Measurements from ENCODE around the gene TAF4.

The TAF4 gene

DNA sequence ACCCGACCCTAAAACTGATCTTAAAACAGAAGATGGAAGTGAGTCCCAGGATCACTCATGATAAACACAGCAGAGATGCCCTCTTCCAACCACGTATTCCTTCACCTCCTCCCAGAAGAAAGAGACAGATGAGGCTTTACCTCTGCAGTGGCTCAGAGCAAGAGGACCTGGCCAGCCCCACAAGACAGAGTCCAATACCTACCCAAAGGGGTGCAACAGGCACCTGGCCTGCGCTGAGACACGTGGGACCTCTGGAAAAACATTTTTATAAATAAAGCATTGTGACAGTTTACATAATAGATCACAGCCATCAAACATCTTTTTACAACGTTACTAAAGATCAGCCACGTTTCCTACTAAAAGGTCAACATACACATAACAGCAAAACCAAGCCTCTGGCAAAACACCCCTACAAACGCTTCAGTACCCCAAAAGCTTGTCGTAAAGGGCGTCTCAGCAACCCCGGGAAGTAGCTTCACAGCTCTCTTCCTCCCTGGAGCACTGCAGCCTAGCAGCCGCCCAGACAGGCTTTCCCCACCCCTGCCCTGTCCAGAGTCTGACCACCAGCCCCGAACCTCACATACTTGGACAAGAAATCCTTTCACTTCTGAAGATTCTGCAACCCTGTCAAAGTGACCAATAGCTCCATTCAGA, 2.9 kb downstream of the TAF4 start:
- Histone ChIP-seq H3K27ac (ENCODE audit: low read depth, low read length) (no peak overlapping the region), H3K4me2 (ENCODE audit: low read depth, low read length, poor library complexity, severe bottlenecking) (no peak overlapping the region), H3K9me3 (ENCODE audit: insufficient read depth, low read length) (no peaks in the 10 kb centered on the region), H4K20me1 (ENCODE audit: low read depth, low read length) (no peaks in the 10 kb centered on the region), H3K4me3 (ENCODE audit: insufficient read depth, low read length, poor library complexity, severe bottlenecking) (no peak overlapping the region), H3F3A (ENCODE audit: insufficient read depth) (no peaks in the 10 kb centered on the region), H3K27me3 (ENCODE audit: low read length) (no peaks in the 10 kb centered on the region), H3K9ac (ENCODE audit: low read length) (no peak overlapping the region), H3K9me2 (replicated peaks; ENCODE audit: insufficient read depth, low read length) (no peaks in the 10 kb centered on the region), H2AFZ (ENCODE audit: low read depth, low read length, severe bottlenecking) (no peak overlapping the region), H3K79me2 (ENCODE audit: insufficient read depth, low read length) (peaks cover 53% of the 10 kb centered on the region), H3K36me3 (ENCODE audit: low read length) (no peaks in the 10 kb centered on the region)
- TF ChIP-seq, protein P1, sequence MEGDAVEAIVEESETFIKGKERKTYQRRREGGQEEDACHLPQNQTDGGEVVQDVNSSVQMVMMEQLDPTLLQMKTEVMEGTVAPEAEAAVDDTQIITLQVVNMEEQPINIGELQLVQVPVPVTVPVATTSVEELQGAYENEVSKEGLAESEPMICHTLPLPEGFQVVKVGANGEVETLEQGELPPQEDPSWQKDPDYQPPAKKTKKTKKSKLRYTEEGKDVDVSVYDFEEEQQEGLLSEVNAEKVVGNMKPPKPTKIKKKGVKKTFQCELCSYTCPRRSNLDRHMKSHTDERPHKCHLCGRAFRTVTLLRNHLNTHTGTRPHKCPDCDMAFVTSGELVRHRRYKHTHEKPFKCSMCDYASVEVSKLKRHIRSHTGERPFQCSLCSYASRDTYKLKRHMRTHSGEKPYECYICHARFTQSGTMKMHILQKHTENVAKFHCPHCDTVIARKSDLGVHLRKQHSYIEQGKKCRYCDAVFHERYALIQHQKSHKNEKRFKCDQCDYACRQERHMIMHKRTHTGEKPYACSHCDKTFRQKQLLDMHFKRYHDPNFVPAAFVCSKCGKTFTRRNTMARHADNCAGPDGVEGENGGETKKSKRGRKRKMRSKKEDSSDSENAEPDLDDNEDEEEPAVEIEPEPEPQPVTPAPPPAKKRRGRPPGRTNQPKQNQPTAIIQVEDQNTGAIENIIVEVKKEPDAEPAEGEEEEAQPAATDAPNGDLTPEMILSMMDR (IDR thresholded peaks at IDR 0.05; ENCODE audit: insufficient read depth, low read length, poor library complexity, severe bottlenecking), result no peak
- TF ChIP-seq EZH2phosphoT487 (conservative IDR thresholded peaks at IDR 0.05; ENCODE audit: low read length), result no peak

DNA sequence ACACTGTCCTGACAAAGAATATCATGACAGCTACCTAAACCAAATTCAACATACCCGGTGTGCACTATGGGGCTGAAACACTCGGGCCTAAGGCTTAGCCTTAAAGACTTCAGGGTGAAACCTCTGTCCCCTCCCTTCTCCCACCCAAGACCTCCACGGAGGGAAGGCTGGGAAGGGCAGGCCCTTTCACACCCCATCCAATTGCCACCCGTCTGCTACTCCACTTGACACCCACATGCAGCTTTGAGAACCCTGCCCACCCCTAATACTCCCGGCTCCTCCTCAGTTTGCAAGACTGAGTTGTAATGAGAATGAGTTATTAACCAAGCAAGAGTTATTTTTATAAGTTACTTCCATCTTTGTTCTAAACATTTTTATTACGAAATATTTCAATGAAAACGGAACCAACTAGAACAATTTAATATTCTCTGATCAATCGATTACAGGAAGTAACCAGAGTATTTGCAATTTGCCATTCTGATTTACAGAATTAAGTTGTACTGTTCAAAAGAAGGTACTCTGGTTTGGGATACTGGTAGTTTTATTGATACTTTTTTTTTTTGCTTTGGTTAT, 3.7 kb downstream of the TAF4 start:
- no peak overlapping the region for H3K4me2 ChIP-seq (ENCODE audit: low read depth, low read length, poor library complexity, severe bottlenecking)
- H4K20me1 ChIP-seq (ENCODE audit: low read depth, low read length), result no peaks in the 10 kb centered on the region
- TF ChIP-seq, protein P1 (IDR thresholded peaks at IDR 0.05; ENCODE audit: insufficient read depth, low read length, poor library complexity, severe bottlenecking), result no peak
- no peak for TF ChIP-seq EZH2phosphoT487 (conservative IDR thresholded peaks at IDR 0.05; ENCODE audit: low read length)
- H2AFZ ChIP-seq (ENCODE audit: low read depth, low read length, severe bottlenecking), result no peak overlapping the region
- H3K79me2 ChIP-seq (ENCODE audit: insufficient read depth, low read length), result peaks cover 58% of the 10 kb centered on the region
- no peaks in the 10 kb centered on the region for H3K9me2 ChIP-seq (replicated peaks; ENCODE audit: insufficient read depth, low read length)
- no peak overlapping the region for H3K27ac ChIP-seq (ENCODE audit: low read depth, low read length)
- no peaks in the 10 kb centered on the region for H3K27me3 ChIP-seq (ENCODE audit: low read length)
- H3F3A ChIP-seq (ENCODE audit: insufficient read depth), result no peaks in the 10 kb centered on the region
- no peak overlapping the region for H3K4me3 ChIP-seq (ENCODE audit: insufficient read depth, low read length, poor library complexity, severe bottlenecking)
- H3K9ac ChIP-seq (ENCODE audit: low read length), result no peak overlapping the region
- no peaks in the 10 kb centered on the region for H3K9me3 ChIP-seq (ENCODE audit: insufficient read depth, low read length)
- H3K36me3 ChIP-seq (ENCODE audit: low read length), result no peaks in the 10 kb centered on the region

GRCh38 chr20:62060631-62061541, 4.8 kb downstream of the TAF4 start:
- Histone ChIP-seq H4K20me1 (ENCODE audit: low read depth, low read length) (no peaks in the 10 kb centered on the region), H3F3A (ENCODE audit: insufficient read depth) (no peaks in the 10 kb centered on the region), H3K4me3 (ENCODE audit: insufficient read depth, low read length, poor library complexity, severe bottlenecking) (no peak overlapping the region), H3K27me3 (ENCODE audit: low read length) (no peaks in the 10 kb centered on the region), H3K9ac (ENCODE audit: low read length) (no peak overlapping the region), H3K27ac (ENCODE audit: low read depth, low read length) (no peak overlapping the region), H3K9me3 (ENCODE audit: insufficient read depth, low read length) (no peaks in the 10 kb centered on the region), H2AFZ (ENCODE audit: low read depth, low read length, severe bottlenecking) (no peak overlapping the region), H3K36me3 (ENCODE audit: low read length) (no peaks in the 10 kb centered on the region), H3K4me2 (ENCODE audit: low read depth, low read length, poor library complexity, severe bottlenecking) (no peak overlapping the region), H3K79me2 (ENCODE audit: insufficient read depth, low read length) (peaks cover 68% of the 10 kb centered on the region), H3K9me2 (replicated peaks; ENCODE audit: insufficient read depth, low read length) (no peaks in the 10 kb centered on the region)
- TF ChIP-seq EZH2phosphoT487 (conservative IDR thresholded peaks at IDR 0.05; ENCODE audit: low read length), result no peak
- TF ChIP-seq, protein P1 (IDR thresholded peaks at IDR 0.05; ENCODE audit: insufficient read depth, low read length, poor library complexity, severe bottlenecking), result no peak
